ENCODE measurements around the gene TP53TG5.
"Not testable (repeated sequence)": the region's sequence is repeated elsewhere in the genome, so short reads cannot be mapped to it uniquely, and the experiment has no call there.

The TP53TG5 gene

DNA sequence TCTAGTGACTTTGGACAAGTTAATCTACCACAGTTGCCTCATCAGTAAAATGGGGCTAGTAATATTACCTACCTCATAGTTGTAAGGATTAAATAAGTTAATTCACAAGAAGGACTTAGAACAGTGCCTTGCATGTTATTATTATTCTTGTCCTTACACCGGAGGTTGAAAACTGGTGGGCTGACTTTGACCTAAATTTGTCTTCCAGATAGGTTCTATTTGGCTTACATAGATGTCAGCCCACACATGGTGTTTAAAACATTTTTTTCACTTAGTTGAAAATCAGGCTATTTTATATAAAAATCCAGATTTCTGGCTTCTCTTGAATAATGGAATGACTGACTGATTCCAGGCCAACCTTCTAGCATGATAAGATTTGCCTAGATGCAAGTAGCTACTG, 11.9 kb downstream of the TP53TG5 start:
- no peak for DNase-seq (ENCODE audit: low read depth)

GRCh38 chr20:45365444-45365970, 12.6 kb downstream of the TP53TG5 start:
- DNase-seq (ENCODE audit: low read depth): no peak

GRCh38 chr20:45363611-45364492, 14.3 kb downstream of the TP53TG5 start:
- DNase-seq (ENCODE audit: low read depth): peak; percentile 27

- peak; percentile 99 for DNase-seq (ENCODE audit: low read depth)
Measured at GRCh38 chr20:45362804-45363610, 15.1 kb downstream of the TP53TG5 start, which contains the start of gene SYS1. Gene SYS1 (plus strand): TSS chr20:45363156. CDS start chr20:45363532, 376 bp downstream.

GRCh38 chr20:45361793-45362192, 16.3 kb downstream of the TP53TG5 start:
- DNase-seq (ENCODE audit: low read depth): no peak

DNA sequence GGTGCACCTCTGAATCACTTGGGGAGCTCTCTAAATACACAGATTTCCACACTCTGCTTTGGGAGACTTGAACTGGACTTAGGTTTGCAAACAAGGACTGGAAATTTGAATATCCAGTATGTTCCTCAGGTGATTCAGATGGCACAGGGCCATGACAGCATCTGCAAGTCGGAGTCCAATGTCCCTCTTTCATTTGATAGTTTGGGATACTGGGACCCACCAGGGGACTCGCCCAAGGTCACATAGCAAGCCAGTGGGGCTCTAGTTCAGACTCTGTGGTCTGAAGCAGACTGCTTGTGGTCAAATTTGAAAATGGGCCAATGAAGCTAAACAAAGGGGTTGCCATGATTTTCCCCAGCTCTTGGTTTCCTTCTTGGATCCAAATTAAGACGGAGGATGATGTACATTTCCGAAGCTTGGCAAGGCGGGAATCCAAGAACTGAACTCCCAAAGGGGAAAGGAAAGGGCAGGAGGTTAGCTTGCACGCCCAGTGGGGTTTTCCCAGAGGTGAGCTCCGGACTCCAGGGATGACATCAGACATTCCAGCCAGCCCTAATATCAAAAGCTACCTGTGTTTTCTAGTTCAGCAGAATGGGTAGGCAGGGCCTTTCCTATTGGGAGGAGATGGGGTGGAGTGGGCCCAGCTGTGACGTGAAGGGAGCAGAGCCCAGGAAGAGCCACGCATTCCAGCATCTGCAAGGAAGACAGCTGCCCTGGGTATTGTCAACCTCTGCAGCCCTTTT, 18.5 kb downstream of the TP53TG5 start:
- DNase-seq (ENCODE audit: low read depth): peak; percentile 85

DNA sequence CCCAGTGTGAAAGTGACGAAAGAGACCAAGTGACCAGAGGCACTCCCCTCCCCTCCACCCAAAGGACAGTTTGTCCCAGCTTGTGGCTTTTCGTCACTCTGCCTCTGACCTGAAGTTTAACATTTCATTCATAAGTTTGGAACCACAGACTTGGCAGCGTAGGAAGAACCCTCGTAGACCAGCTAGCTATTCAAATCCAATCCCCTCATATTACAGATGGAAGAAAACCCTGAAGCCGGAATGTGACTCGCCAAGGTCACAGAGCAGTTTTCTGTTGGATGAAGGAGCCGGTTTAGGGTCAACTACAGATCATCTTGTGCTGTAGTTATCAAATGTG, 19.1 kb downstream of the TP53TG5 start:
- peak; percentile 65 for DNase-seq (ENCODE audit: low read depth)

DNA sequence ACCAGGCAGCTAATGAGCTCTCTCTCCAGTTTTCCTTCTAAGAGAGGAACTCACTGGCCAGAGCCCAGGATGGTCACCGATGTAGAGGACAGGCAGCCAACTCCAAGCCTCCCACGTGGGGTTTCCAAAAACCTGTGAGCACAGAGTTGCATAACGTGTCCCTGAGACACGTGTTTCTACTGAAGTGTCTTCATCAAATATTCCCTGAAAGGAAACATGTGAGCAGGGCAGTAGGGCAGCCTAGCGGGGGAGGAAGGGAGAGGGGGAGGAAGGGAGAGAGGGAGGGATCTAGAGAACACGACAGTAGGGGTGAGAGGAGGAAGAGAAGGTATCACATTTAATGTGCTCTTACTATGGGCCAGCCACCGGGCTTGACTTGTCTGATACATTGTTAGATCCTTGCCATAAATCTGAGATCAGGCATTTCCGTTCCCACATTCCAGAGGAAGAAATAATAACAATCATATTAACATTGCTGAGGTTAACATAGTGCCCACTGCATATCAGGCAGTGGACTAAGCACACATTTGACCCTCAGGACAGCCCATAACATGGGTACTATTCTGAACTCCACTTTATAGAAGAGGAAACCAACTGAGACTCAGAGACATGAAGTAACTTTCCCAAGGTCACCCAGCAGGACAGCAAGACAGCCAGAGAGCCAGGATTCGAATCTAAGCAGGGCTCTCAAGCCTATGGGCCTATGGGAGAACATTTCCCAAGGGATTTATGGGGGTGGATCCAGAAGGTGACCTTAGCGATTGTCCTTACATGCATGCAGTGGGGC, 19.6 kb downstream of the TP53TG5 start:
- peak; percentile 82 for DNase-seq (ENCODE audit: low read depth)

- DNase-seq (ENCODE audit: low read depth): peak; percentile 89
Measured at GRCh38 chr20:45355209-45356084, 22.7 kb downstream of the TP53TG5 start.

DNA sequence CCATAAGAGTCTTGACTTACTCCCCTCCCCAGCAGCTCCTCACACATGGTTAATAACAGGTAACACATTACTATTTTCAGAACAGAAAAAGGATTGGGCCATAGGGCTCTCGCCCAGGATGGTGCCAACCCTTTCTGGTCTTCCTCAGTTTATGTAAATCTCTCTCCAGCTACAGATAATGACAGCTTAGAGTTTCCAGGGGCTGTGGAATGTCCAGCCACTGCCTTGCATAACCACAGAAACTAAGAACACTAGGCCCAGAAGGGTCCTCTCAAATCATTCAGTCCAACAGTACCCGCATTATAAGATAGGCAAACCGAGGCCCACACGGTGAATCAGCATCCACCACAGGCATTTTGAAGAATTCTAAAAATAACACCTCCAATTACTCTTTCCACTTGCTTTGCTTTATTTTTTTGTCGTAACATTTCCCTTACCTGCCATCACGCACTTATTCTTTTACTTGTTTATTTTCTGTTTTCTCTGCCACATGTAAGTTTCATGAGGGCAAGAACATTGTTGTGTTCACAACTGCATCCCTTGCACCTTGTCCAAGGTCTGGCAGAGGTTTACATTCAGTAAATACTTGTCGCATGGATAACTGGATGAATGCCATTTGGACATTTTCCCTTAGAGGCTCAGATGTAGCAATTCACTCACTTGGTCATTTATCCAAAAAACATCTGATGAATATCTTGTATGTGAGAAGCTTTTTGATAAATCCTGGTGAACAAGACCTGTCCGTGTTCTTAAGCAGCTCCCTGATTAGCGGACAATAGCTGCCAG, 23.5 kb downstream of the TP53TG5 start:
- peak; percentile 48 for DNase-seq (ENCODE audit: low read depth)

DNA sequence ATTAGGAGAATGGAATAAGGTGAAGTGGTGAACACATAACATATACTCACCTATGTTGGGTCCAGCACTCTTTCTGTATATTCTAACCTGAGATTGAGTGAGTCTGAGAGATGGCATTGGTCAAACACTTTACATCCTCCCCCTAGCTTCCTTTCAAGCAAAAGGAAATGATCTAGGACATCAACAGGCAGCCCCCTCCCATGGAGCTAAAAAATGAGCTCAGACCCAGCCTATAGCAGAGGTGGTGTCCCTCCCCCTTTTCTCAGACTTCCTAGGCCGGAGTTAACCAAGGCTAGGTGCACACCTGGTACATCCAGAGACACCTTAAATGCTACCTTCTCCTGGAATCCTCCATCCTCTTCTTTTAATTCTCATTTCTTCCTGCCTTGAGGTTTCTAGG, 24.4 kb downstream of the TP53TG5 start:
- no peak for DNase-seq (ENCODE audit: low read depth)

DNA sequence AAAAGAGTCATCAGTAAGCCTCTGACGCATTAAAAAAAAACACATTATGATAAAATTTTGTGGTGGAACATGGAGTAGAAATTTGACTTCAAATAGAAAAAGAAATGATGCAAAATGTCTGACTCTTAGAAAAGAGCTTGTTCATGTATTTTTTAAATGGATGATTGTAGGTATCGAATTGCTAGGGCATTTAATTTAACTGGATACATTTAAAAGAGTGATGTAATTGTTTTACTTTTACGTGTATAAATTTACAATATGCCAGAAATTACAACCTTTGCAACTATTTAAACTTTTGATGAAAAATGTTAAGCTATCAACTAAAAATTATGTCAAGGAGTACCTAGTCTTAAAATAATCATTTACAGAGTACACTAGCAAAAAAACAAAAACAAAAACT, 25.4 kb downstream of the TP53TG5 start:
- no peak for DNase-seq (ENCODE audit: low read depth)

DNA sequence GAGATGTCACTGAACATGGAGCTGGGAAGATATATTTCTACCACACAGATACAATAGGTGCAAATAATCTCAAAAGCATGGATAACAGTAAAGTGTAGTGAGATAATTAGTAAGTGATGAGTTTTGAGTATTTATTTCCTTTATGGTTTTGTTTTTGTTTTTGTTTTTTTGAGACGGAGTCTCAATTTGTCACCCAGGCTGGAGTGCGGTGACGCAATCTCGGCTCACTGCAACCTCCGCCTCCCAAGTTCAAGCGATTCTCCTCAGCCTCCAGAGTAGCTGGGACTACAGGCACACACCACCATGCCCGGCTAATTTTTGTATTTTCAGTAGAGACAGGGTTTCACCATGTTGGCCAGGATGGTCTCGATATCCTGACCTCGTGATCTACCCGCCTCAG, 27.3 kb downstream of the TP53TG5 start:
- DNase-seq (ENCODE audit: low read depth): not testable (repeated sequence)

DNA sequence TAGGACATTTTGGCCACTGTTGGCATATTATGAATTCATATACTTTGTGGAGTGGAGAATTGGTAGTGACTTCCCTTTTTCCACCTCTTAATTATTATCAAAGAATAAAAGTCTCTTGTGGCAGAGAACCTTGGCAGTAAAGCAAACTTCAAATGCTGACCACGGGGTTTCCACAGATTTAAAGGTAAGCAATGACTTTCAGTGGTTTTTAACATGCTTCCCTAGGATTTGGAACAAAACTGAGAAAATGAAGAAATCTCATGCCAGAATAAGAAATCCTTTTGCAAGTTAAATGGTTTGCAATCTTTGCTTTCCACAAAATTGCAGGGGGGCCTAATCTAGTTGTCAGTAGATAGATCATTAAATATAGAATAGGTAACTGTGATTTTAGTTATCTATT, 27.9 kb downstream of the TP53TG5 start:
- DNase-seq (ENCODE audit: low read depth): no peak

GRCh38 chr20:45347936-45348778, 30.0 kb downstream of the TP53TG5 start, which contains the start of gene SDC4:
Gene SDC4 (minus strand): TSS chr20:45348424. CDS start chr20:45348384, 40 bp downstream.
- DNase-seq (ENCODE audit: low read depth): peak; percentile 90

DNA sequence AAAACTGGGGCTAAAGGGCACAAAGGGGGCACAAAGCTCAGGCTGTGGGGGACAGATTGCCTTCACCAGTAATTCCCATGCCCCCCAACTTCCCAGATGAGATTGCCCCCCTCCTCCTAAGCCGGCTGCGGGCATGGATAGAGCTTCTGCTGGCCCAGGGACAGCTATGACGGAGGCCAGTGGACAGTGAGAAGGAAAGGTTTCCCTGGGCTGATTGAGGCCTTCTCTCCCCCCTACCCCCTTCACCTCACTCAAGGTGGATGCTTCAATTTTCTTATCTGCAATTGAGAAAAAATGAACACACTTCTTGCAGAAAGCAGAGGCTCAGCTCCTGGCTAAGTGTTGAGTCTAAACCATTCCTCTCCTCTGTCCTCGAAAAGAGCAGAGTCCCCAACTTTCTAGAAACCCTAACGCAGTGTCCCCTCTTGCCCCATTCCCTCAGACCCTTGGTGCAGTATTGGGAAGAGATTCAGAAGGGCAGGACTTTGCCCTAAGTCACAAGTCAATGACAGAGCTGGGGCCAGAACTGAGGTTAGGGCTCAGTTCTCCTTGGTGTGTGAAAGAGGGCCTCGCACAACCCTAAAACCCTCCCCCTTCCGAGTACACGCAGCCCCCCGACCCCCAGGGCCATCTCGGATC, 30.7 kb downstream of the TP53TG5 start:
- peak; percentile 42 for DNase-seq (ENCODE audit: low read depth)

- DNase-seq (ENCODE audit: low read depth): peak; percentile 53
Measured at GRCh38 chr20:45346851-45347250, 31.3 kb downstream of the TP53TG5 start.

- DNase-seq (ENCODE audit: low read depth): peak; percentile 45
Measured at GRCh38 chr20:45346291-45346718, 31.8 kb downstream of the TP53TG5 start.
